Posterior cingulate gyrus (tissue), 11 donors: ENCODE results near the gene ZFX.

Experiments used
- DNase-seq, 10 donors: peaks; one replicate each; pipeline versions ENCODE4 v3.0.0 to v3.0.0-alpha.2; 2020 to 2021; ENCODE audit warnings: mixed read lengths in 3 of 10
- intact Hi-C: fragments of 100-400 bp; cut with DNase I; formaldehyde crosslinking; loops from one replicate; pipeline ENCODE4 v1.15.1; 2023

ZFX gene

GRCh38 chrX:24229976-24230375 lies 80.4 kb downstream of the ZFX start:
- DNase-seq: no peak
- intact Hi-C loops: no loop called here

GRCh38 chrX:24231131-24231540 lies 81.6 kb downstream of the ZFX start:
- no peak for DNase-seq
- intact Hi-C loops: no loop called here

GRCh38 chrX:24231641-24232179 lies 82.2 kb downstream of the ZFX start:
- no peak for DNase-seq
- intact Hi-C loops: no loop called here

GRCh38 chrX:24232796-24233195 lies 83.3 kb downstream of the ZFX start:
- no peak for DNase-seq

GRCh38 chrX:24235084-24235710 lies 85.7 kb downstream of the ZFX start:
- DNase-seq: no peak
- intact Hi-C loops: no loop called here

More at GRCh38 chrX:24232796-24233195, 83.3 kb downstream of the ZFX start:
- intact Hi-C loops: no loop called here

- DNase-seq: no peak
- intact Hi-C loops: loop anchor here (1.0 to 10.0 kb wide), 2 partner anchors 92 to 157 kb away; no protein-coding TSS in a partner anchor
Measured at GRCh38 chrX:24241822-24242648, 92.5 kb downstream of the ZFX start.

- peak in 1 of 10 donors; percentile 8 for DNase-seq
- intact Hi-C loops: loop anchor here (1.0 to 10.0 kb wide), 2 partner anchors 92 to 158 kb away; no protein-coding TSS in a partner anchor
Measured at GRCh38 chrX:24242649-24243175, 93.2 kb downstream of the ZFX start.

- intact Hi-C loops: loop anchor here (10.0 kb wide), 1 partner anchor 158 kb away; no protein-coding TSS in a partner anchor
Measured at GRCh38 chrX:24243188-24243587, 93.7 kb downstream of the ZFX start.

GRCh38 chrX:24243692-24244091 lies 94.2 kb downstream of the ZFX start:
- no peak for DNase-seq
- intact Hi-C loops: loop anchor here (10.0 kb wide), 1 partner anchor 159 kb away; no protein-coding TSS in a partner anchor

More at GRCh38 chrX:24243188-24243587, 93.7 kb downstream of the ZFX start:
- no peak for DNase-seq

GRCh38 chrX:24245202-24245601 lies 95.7 kb downstream of the ZFX start:
- intact Hi-C loops: loop anchor here (10.0 kb wide), 1 partner anchor 160 kb away; no protein-coding TSS in a partner anchor
- no peak for DNase-seq

GRCh38 chrX:24248042-24248441 lies 98.5 kb downstream of the ZFX start:
- no peak for DNase-seq
- intact Hi-C loops: loop anchor here (10.0 kb wide), 1 partner anchor 163 kb away; no protein-coding TSS in a partner anchor

GRCh38 chrX:24253030-24253429 lies 103.5 kb downstream of the ZFX start:
- intact Hi-C loops: no loop called here
- DNase-seq: no peak

- DNase-seq: no peak
- intact Hi-C loops: no loop called here
Measured at GRCh38 chrX:24253469-24253868, 103.9 kb downstream of the ZFX start.

- no peak for DNase-seq
- intact Hi-C loops: no loop called here
Measured at GRCh38 chrX:24257011-24257410, 107.5 kb downstream of the ZFX start.

GRCh38 chrX:24259544-24260240 lies 110.2 kb downstream of the ZFX start:
- peak in 1 of 10 donors; percentile 84 for DNase-seq
- intact Hi-C loops: no loop called here

- intact Hi-C loops: no loop called here
- DNase-seq: no peak
Measured at GRCh38 chrX:24260842-24261550, 111.5 kb downstream of the ZFX start.

GRCh38 chrX:24262309-24262708 lies 112.8 kb downstream of the ZFX start:
- intact Hi-C loops: no loop called here
- DNase-seq: no peak

- no peak for DNase-seq
- intact Hi-C loops: no loop called here
Measured at GRCh38 chrX:24264383-24264782, 114.9 kb downstream of the ZFX start.
